Activated CD4-positive, alpha-beta T cell treated with anti-CD3 and anti-CD28 coated beads, Interleukin-2, amount 50 U/mL, for 24 hours (primary cell): Measurements from ENCODE around the gene PICK1.
A peak's percentile ranks its signal among the peaks of the same experiment; 100 is the strongest.

Source experiments
- DNase-seq, 2 donors: peaks; one replicate each; pipeline ENCODE4 v3.0.0-alpha.2; 2020; ENCODE audit warnings: low read depth in 1 of 2, low spot score in 1 of 2

Gene PICK1

GRCh38 chr22:38056969-38057891 is at the start of gene PICK1:
PICK1 (plus strand) TSS chr22:38057404; CDS start chr22:38057810, 406 bp downstream.
- peak; percentile 73 to 77 for DNase-seq

GRCh38 chr22:38009000-38009806 is 48.0 kb upstream of the PICK1 start:
- no peak for DNase-seq

- DNase-seq = no peak
Observed at GRCh38 chr22:38012604-38013072, 44.6 kb upstream of the PICK1 start.

GRCh38 chr22:38014083-38014482 is 43.1 kb upstream of the PICK1 start:
- no peak for DNase-seq

- no peak for DNase-seq
Observed at GRCh38 chr22:38016182-38017151, 40.7 kb upstream of the PICK1 start.

GRCh38 chr22:38017272-38017920 is 39.8 kb upstream of the PICK1 start:
- no peak for DNase-seq

GRCh38 chr22:38017939-38018885 is 39.0 kb upstream of the PICK1 start:
- no peak for DNase-seq

GRCh38 chr22:38018938-38019827 is 38.0 kb upstream of the PICK1 start:
- no peak for DNase-seq

- DNase-seq = no peak
Observed at GRCh38 chr22:38021206-38021605, 36.0 kb upstream of the PICK1 start.

GRCh38 chr22:38023045-38023444 is 34.2 kb upstream of the PICK1 start:
- DNase-seq = no peak

GRCh38 chr22:38025514-38025913 is 31.7 kb upstream of the PICK1 start:
- DNase-seq = no peak

GRCh38 chr22:38026130-38027111 is 30.8 kb upstream of the PICK1 start:
- DNase-seq = no peak

GRCh38 chr22:38027487-38027886 is 29.7 kb upstream of the PICK1 start:
- DNase-seq = no peak

GRCh38 chr22:38028344-38029130 is 28.7 kb upstream of the PICK1 start:
- no peak for DNase-seq

- DNase-seq = no peak
Observed at GRCh38 chr22:38029370-38029769, 27.8 kb upstream of the PICK1 start.

GRCh38 chr22:38029901-38030300 is 27.3 kb upstream of the PICK1 start:
- DNase-seq = no peak
